Activated T-helper 1 cell treated with anti-CD3 and anti-CD28 coated beads, Interleukin-12 subunit alpha, Interleukin-12 subunit beta, Interleukin-2, Interleukin-4 antibody, amounts not matched to agents 30 ng/mL and 10 ng/mL and 1 ng/mL, durations not matched to agents 14 hours and 24 hours and 36 hours (primary cell): Measurements from ENCODE around the gene CASTOR1. TPM values are rescaled to one million over a fixed set of nuclear protein-coding genes. Genes with fewer than 3 reads are reported as not detected.

ENCODE experiments used
- DNase-seq: peaks from one replicate; pipeline ENCODE4 v3.0.0; 2021; ENCODE audit warnings: low spot score
- H3K27ac Mint-ChIP-seq: one replicate; pipeline ENCODE4 v1.8.0; 2021; ENCODE audit warnings: mild to moderate bottlenecking, mixed read lengths
- H3K27me3 Mint-ChIP-seq: one replicate; pipeline ENCODE4 v1.8.0; 2022; ENCODE audit warnings: mild to moderate bottlenecking, moderate library complexity, mixed read lengths; ENCODE audit not compliant: insufficient read depth
- H3K36me3 Mint-ChIP-seq: one replicate; pipeline ENCODE4 v1.8.0; 2021; ENCODE audit warnings: low read depth, mixed read lengths
- H3K4me1 Mint-ChIP-seq: one replicate; pipeline ENCODE4 v1.8.0; 2021; ENCODE audit warnings: low read depth, mixed read lengths
- H3K4me3 Mint-ChIP-seq: one replicate; pipeline ENCODE4 v1.8.0; 2021; ENCODE audit warnings: mild to moderate bottlenecking, moderate library complexity, mixed read lengths
- H3K9me3 Mint-ChIP-seq: one replicate; pipeline ENCODE4 v1.8.0; 2021; ENCODE audit warnings: mixed read lengths
- intact Hi-C: fragments of 100-400 bp; cut with micrococcal nuclease; formaldehyde crosslinking; loops from one replicate; pipeline ENCODE4 v1.15.1; 2024
- total RNA-seq: library from RNA; stranded (reverse); gene quantifications from 2 replicates; pipeline ENCODE4 v1.2.3, GENCODE V29; 2022

Gene CASTOR1
- total RNA-seq, 1 donor from 2014 or later = 8.8 TPM

- no peaks in the 10 kb centered on the region for H3K9me3 Mint-ChIP-seq
- peaks cover 14% of the 10 kb centered on the region for H3K36me3 Mint-ChIP-seq
- H3K27me3 Mint-ChIP-seq = no peaks in the 10 kb centered on the region
- DNase-seq = no peak
- H3K4me3 Mint-ChIP-seq = no peak overlapping the region
- H3K27ac Mint-ChIP-seq = peak overlapping the region; percentile 70
- H3K4me1 Mint-ChIP-seq = peaks cover 87% of the 10 kb centered on the region
- intact Hi-C loops = no loop called here
Observed at GRCh38 chr22:30313527-30314363, 24.4 kb upstream of the CASTOR1 start.

GRCh38 chr22:30312053-30312452 lies 22.7 kb upstream of the CASTOR1 start:
- intact Hi-C loops = no loop called here
- Mint-ChIP-seq H3K27ac (peak overlapping the region; percentile 74), H3K4me1 (peaks cover 88% of the 10 kb centered on the region), H3K4me3 (peak overlapping the region; percentile 25), H3K9me3 (no peaks in the 10 kb centered on the region), H3K27me3 (no peaks in the 10 kb centered on the region), H3K36me3 (peaks cover 12% of the 10 kb centered on the region)
- DNase-seq = no peak

GRCh38 chr22:30310881-30311771 lies 21.8 kb upstream of the CASTOR1 start:
- peak overlapping the region; percentile 50 for H3K4me3 Mint-ChIP-seq
- intact Hi-C loops = no loop called here
- H3K27me3 Mint-ChIP-seq = no peaks in the 10 kb centered on the region
- H3K4me1 Mint-ChIP-seq = peaks cover 91% of the 10 kb centered on the region
- no peak for DNase-seq
- peaks cover 12% of the 10 kb centered on the region for H3K36me3 Mint-ChIP-seq
- H3K27ac Mint-ChIP-seq = peak overlapping the region; percentile 53
- H3K9me3 Mint-ChIP-seq = no peaks in the 10 kb centered on the region

GRCh38 chr22:30309951-30310741 lies 20.8 kb upstream of the CASTOR1 start:
- Mint-ChIP-seq H3K27me3 (no peaks in the 10 kb centered on the region), H3K4me1 (peaks cover 91% of the 10 kb centered on the region), H3K27ac (peak overlapping the region; percentile 81), H3K4me3 (peak overlapping the region; percentile 50), H3K36me3 (peaks cover 12% of the 10 kb centered on the region), H3K9me3 (no peaks in the 10 kb centered on the region)
- DNase-seq = no peak
- intact Hi-C loops = loop anchor here (5.0 kb wide), 1 partner anchor 77 kb away; the partner anchor contains the start of gene RNF215

- Mint-ChIP-seq H3K4me3 (peak overlapping the region; percentile 3), H3K36me3 (peaks cover 11% of the 10 kb centered on the region), H3K27me3 (no peaks in the 10 kb centered on the region), H3K9me3 (no peaks in the 10 kb centered on the region), H3K4me1 (peaks cover 90% of the 10 kb centered on the region), H3K27ac (peak overlapping the region; percentile 70)
- intact Hi-C loops = loop anchor here (5.0 kb wide), 1 partner anchor 79 kb away; the partner anchor contains the start of gene RNF215
- DNase-seq = no peak
Observed at GRCh38 chr22:30308518-30309230, 19.4 kb upstream of the CASTOR1 start.

- intact Hi-C loops = loop anchor here (5.0 kb wide), 1 partner anchor 79 kb away; the partner anchor contains the start of gene RNF215
- H3K36me3 Mint-ChIP-seq = peaks cover 16% of the 10 kb centered on the region
- H3K9me3 Mint-ChIP-seq = no peaks in the 10 kb centered on the region
- H3K27me3 Mint-ChIP-seq = no peaks in the 10 kb centered on the region
- DNase-seq = no peak
- peak overlapping the region; percentile 70 for H3K27ac Mint-ChIP-seq
- peaks cover 94% of the 10 kb centered on the region for H3K4me1 Mint-ChIP-seq
- H3K4me3 Mint-ChIP-seq = peak overlapping the region; percentile 3
Observed at GRCh38 chr22:30308093-30308492, 18.8 kb upstream of the CASTOR1 start.

- no peaks in the 10 kb centered on the region for H3K9me3 Mint-ChIP-seq
- no peaks in the 10 kb centered on the region for H3K27me3 Mint-ChIP-seq
- intact Hi-C loops = loop anchor here (5.0 kb wide), 1 partner anchor 80 kb away; the partner anchor contains the start of gene RNF215
- peak overlapping the region; percentile 95 for H3K27ac Mint-ChIP-seq
- no peak for DNase-seq
- peaks cover 94% of the 10 kb centered on the region for H3K4me1 Mint-ChIP-seq
- H3K4me3 Mint-ChIP-seq = peak overlapping the region; percentile 77
- H3K36me3 Mint-ChIP-seq = peaks cover 20% of the 10 kb centered on the region
Observed at GRCh38 chr22:30307041-30307574, 17.8 kb upstream of the CASTOR1 start.

- Mint-ChIP-seq H3K9me3 (no peaks in the 10 kb centered on the region), H3K4me1 (peaks cover 94% of the 10 kb centered on the region), H3K36me3 (peaks cover 20% of the 10 kb centered on the region), H3K4me3 (peak overlapping the region; percentile 77), H3K27ac (peak overlapping the region; percentile 95), H3K27me3 (no peaks in the 10 kb centered on the region)
- intact Hi-C loops = loop anchor here (1.0 to 5.0 kb wide), 4 partner anchors 9 to 81 kb away; partner anchors contain the start of genes CASTOR1, RNF215 and SF3A1
- DNase-seq = no peak
Observed at GRCh38 chr22:30306627-30307011, 17.3 kb upstream of the CASTOR1 start.

- H3K36me3 Mint-ChIP-seq = peaks cover 20% of the 10 kb centered on the region
- H3K27me3 Mint-ChIP-seq = no peaks in the 10 kb centered on the region
- peaks cover 94% of the 10 kb centered on the region for H3K4me1 Mint-ChIP-seq
- no peak for DNase-seq
- intact Hi-C loops = loop anchor here (1.0 to 5.0 kb wide), 5 partner anchors 9 to 81 kb away; partner anchors contain the start of genes CASTOR1, RNF215 and SF3A1
- peak overlapping the region; percentile 77 for H3K4me3 Mint-ChIP-seq
- peak overlapping the region; percentile 95 for H3K27ac Mint-ChIP-seq
- no peaks in the 10 kb centered on the region for H3K9me3 Mint-ChIP-seq
Observed at GRCh38 chr22:30305906-30306626, 16.8 kb upstream of the CASTOR1 start.

- Mint-ChIP-seq H3K27me3 (no peaks in the 10 kb centered on the region), H3K36me3 (peaks cover 23% of the 10 kb centered on the region), H3K4me1 (peaks cover 93% of the 10 kb centered on the region), H3K4me3 (peak overlapping the region; percentile 77), H3K27ac (peak overlapping the region; percentile 95), H3K9me3 (no peaks in the 10 kb centered on the region)
- peak; percentile 68 for DNase-seq
- intact Hi-C loops = loop anchor here (1.0 to 5.0 kb wide), 2 partner anchors 22 to 82 kb away; partner anchors contain the start of gene RNF215
Observed at GRCh38 chr22:30305519-30305905, 16.2 kb upstream of the CASTOR1 start.
